Esophagus muscularis mucosa (tissue), 4 donors: ENCODE measurements around the gene OTULIN. TPM values are rescaled to one million over a fixed set of nuclear protein-coding genes. Genes with fewer than 3 reads are reported as not detected.

Source experiments
- DNase-seq: peaks from one replicate; pipeline ENCODE4 v3.0.0-alpha.2; 2017; ENCODE audit errors: extremely low spot score
- H3K27ac ChIP-seq, 4 donors: fragments of 200-600 bp; sonication (generic); replicated peaks in 1 of 4; 1 replicate in 3 of 4; 2 replicates in 1 of 4; pipeline ENCODE4 v1.5.1; 2016 to 2019; ENCODE audit warnings: mild to moderate bottlenecking in 1 of 4
- H3K27me3 ChIP-seq, 4 donors: fragments of 200-600 bp; sonication (generic); one replicate each; pipeline versions ENCODE4 v1.5.1 to v1.6.0; 2016 to 2019
- H3K36me3 ChIP-seq, 4 donors: fragments of 200-600 bp; sonication (generic); one replicate each; pipeline ENCODE4 v1.5.1; 2016 to 2019
- H3K4me1 ChIP-seq, 4 donors: fragments of 200-600 bp; sonication (generic); one replicate each; pipeline ENCODE4 v1.5.1; 2016 to 2019
- H3K4me3 ChIP-seq, 4 donors: fragments of 200-600 bp; sonication (generic); 1 replicate in 2 of 4; 2 replicates in 2 of 4; pipeline ENCODE4 v1.5.1; 2016 to 2019; ENCODE audit warnings: mild to moderate bottlenecking in 4 of 4, moderate library complexity in 1 of 4
- H3K9me3 ChIP-seq, 4 donors: fragments of 200-600 bp; sonication (generic); 1 replicate in 3 of 4; 2 replicates in 1 of 4; pipeline ENCODE4 v1.5.1; 2016 to 2019
- EP300 ChIP-seq: sonication (generic); formaldehyde crosslinking; IDR thresholded peaks from one replicate; pipeline ENCODE4 v1.6.1; 2017; ENCODE audit warnings: antibody characterized with exemption
- POLR2A ChIP-seq: fragments of 450-650 bp; IDR thresholded peaks from one replicate; pipeline ENCODE4 v1.6.1; 2017; ENCODE audit warnings: antibody characterized with exemption, moderate library complexity, mild to moderate bottlenecking, low read depth
- POLR2AphosphoS5 ChIP-seq, 2 donors: sonication (generic); formaldehyde crosslinking; IDR thresholded peaks; one replicate each; pipeline ENCODE4 v1.6.1; 2017; ENCODE audit warnings: antibody characterized with exemption in 2 of 2
- WGBS: methylation state at CpG from one replicate; pipeline ENCODE4 v1.1.5; 2018; 5-methylcytosine and 5-hydroxymethylcytosine counted together
- intact Hi-C: fragments of 100-400 bp; cut with DNase I; formaldehyde crosslinking; loops from one replicate; pipeline ENCODE4 v1.15.1; 2023
- total RNA-seq, 4 donors: library from RNA; depleted of rRNA; stranded (reverse); fragments of >200 nt; gene quantifications; one replicate each; pipeline versions ENCODE4 v1.1.0 to v1.2.1, GENCODE V29; 2016
- TF ChIP-seq, protein P1 (sequence below), 3 experiments: fragments of 200-600 bp in 2 of 3; fragments of 450-650 bp in 1 of 3; sonication (generic) in 2 of 3; IDR thresholded peaks; one replicate each; pipeline ENCODE4 v1.5.1; 2017 to 2019; ENCODE audit warnings: antibody characterized with exemption in 3 of 3, mild to moderate bottlenecking in 2 of 3, moderate library complexity in 1 of 3

OTULIN gene
- total RNA-seq, 4 donors from 2014 or later = 16.9 to 41.1 (median 24.2) TPM

DNA sequence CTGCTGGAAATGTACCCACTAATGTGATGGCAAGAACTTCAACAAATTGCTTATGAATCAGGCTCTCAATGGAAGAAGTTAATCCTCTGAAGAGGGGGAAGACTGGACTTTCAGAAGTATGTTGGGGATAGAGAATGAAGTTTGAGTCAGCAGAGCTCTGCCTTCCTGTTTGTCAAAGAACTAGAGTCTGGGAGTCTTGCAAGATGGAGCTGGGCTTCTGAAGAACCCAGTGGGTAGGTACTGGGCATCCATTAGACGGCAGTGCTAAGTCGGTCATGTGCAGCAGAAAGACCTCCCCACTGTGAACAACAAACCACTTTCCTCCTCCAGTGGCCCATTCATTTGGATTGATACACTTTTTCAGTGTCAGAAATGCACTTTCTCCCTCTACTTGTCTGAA, 34.6 kb downstream of the OTULIN start:
- H3K4me3 ChIP-seq = no peak overlapping the region
- DNase-seq = no peak
- peaks cover 8 to 14% (median 13%) of the 10 kb centered on the region in 4 donors for H3K4me1 ChIP-seq
- no peak overlapping the region for H3K27ac ChIP-seq
- intact Hi-C loops = no loop called here
- 100% methylated on average over 2 of the region's 2 CpGs for WGBS
- H3K9me3 ChIP-seq = no peaks in the 10 kb centered on the region
- TF ChIP-seq EP300 (no peak), POLR2A (no peak), POLR2AphosphoS5 (IDR thresholded peaks at IDR 0.05) (no peak)
- TF ChIP-seq, protein P1, sequence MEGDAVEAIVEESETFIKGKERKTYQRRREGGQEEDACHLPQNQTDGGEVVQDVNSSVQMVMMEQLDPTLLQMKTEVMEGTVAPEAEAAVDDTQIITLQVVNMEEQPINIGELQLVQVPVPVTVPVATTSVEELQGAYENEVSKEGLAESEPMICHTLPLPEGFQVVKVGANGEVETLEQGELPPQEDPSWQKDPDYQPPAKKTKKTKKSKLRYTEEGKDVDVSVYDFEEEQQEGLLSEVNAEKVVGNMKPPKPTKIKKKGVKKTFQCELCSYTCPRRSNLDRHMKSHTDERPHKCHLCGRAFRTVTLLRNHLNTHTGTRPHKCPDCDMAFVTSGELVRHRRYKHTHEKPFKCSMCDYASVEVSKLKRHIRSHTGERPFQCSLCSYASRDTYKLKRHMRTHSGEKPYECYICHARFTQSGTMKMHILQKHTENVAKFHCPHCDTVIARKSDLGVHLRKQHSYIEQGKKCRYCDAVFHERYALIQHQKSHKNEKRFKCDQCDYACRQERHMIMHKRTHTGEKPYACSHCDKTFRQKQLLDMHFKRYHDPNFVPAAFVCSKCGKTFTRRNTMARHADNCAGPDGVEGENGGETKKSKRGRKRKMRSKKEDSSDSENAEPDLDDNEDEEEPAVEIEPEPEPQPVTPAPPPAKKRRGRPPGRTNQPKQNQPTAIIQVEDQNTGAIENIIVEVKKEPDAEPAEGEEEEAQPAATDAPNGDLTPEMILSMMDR (IDR thresholded peaks at IDR 0.05) = no peak
- peaks cover 1 to 64% (median 34%) of the 10 kb centered on the region in 4 donors for H3K36me3 ChIP-seq
- no peaks in the 10 kb centered on the region for H3K27me3 ChIP-seq

DNA sequence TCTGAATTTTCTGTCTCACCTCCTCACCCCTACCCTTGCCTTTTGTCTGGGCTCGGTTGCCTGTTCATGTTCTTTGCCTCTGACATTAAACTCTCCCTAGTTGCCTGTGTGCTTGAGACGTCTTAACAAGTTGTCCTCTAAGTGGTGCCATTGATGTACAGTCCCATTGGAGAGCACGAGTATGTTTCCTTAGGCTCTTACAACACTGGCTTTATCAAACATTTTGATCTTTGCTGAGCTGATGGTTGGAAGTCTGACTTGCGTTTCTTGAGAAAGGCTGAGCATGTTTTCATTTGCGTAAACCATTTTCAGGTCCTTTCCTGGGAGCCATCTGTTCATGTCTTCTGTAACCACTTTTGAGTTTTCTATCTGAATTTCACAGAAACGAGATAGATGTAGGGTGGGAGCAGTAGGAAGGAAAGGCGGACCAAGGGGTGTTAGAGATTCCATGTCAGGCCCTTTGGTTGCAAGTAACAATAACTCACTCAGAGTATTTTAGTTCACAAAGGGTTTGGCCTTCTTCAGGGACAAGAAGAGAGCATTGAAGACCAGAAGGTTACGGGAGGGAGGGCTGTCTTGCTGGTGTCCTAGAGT, 35.4 kb downstream of the OTULIN start:
- peaks cover 8 to 14% (median 13%) of the 10 kb centered on the region in 4 donors for H3K4me1 ChIP-seq
- H3K27ac ChIP-seq = no peak overlapping the region
- no peaks in the 10 kb centered on the region for H3K27me3 ChIP-seq
- intact Hi-C loops = no loop called here
- H3K36me3 ChIP-seq = peaks cover 0 to 59% (median 36%) of the 10 kb centered on the region in 4 donors
- 95% methylated on average over 8 of the region's 8 CpGs for WGBS
- TF ChIP-seq POLR2AphosphoS5 (IDR thresholded peaks at IDR 0.05) (no peak), EP300 (no peak), POLR2A (no peak)
- TF ChIP-seq, protein P1 (IDR thresholded peaks at IDR 0.05) = no peak
- DNase-seq = no peak
- no peaks in the 10 kb centered on the region for H3K9me3 ChIP-seq
- no peak overlapping the region for H3K4me3 ChIP-seq

DNA sequence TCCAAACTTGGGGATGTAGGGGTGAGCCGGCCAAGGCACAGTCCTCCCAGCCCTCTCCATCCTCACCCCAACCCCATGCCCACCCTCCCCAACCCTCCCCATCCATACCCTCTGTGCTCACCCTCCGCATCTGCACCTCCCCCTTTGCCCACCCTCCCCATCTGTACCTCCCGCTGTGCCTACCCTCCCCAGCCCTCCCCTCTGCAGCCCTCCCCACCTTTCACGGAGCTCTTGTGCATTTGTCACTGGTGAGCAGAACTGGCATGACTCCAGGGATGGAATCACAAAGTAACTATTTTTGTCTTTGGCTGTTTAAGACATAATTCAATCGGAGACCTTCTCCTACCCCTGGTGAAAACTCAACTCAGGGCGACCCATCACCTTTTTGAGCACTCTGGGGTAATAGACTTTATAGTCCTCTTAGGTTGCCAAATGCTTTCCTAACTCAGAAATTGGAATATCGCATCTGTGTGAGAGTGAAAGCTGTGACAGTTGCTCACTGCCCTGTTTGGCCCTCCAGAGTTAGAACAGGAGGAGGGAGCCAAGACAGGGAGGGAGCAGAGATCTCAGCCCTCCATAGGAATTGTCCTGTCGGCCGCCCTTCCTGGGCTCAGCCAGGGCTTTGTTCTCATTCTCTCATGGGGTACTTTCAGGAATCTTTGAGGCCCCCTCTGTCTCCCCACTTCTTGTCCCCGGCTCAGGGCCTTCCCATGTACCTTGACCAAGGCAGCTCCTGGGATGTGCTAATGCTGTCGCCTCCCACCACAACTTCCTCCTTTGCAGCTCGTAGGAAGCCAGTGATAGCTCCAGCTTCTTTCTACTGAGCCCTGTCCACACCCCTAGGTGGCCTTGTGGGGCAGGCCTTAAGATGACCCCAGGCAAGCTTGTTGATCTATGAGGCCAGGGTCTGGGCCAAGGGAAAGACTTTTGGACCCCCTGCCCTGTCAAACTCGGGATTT, 36.2 kb downstream of the OTULIN start:
- TF ChIP-seq, protein P1 (IDR thresholded peaks at IDR 0.05) = no peak
- no peak for TF ChIP-seq EP300
- TF ChIP-seq POLR2A = no peak
- no peak for TF ChIP-seq POLR2AphosphoS5 (IDR thresholded peaks at IDR 0.05)
- no peak overlapping the region for H3K4me3 ChIP-seq
- peaks cover 0 to 58% (median 39%) of the 10 kb centered on the region in 4 donors for H3K36me3 ChIP-seq
- DNase-seq = no peak
- 42% methylated on average over 9 of the region's 13 CpGs for WGBS
- H3K4me1 ChIP-seq = peaks cover 8 to 14% (median 13%) of the 10 kb centered on the region in 4 donors
- intact Hi-C loops = no loop called here
- no peaks in the 10 kb centered on the region for H3K9me3 ChIP-seq
- H3K27me3 ChIP-seq = no peaks in the 10 kb centered on the region
- no peak overlapping the region for H3K27ac ChIP-seq

DNA sequence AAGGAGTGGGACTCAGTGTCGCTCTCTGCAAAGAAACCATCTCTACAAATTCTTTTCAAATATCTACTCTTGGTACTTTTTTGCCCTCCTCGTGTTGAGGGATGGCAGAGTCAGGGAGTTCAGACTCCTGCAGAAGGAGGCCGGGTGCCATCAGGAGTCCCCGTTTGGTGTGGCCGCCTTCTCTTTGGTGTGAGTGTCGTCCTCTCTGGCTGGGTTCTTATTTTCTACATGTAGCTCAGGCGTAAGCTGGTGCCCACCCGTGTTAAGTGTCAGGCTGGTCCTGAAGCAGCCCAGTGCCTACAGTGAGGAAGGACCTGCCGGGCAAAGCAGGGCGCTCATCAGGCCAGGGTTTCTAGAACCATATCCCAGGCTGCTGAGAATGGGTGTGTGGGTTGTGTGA, 37.0 kb downstream of the OTULIN start:
- WGBS = over 99% methylated on average over 10 of the region's 10 CpGs
- no peak overlapping the region for H3K27ac ChIP-seq
- intact Hi-C loops = no loop called here
- H3K9me3 ChIP-seq = no peaks in the 10 kb centered on the region
- H3K36me3 ChIP-seq = peaks cover 0 to 63% (median 37%) of the 10 kb centered on the region in 4 donors
- no peaks in the 10 kb centered on the region for H3K27me3 ChIP-seq
- H3K4me3 ChIP-seq = no peak overlapping the region
- TF ChIP-seq, protein P1 (IDR thresholded peaks at IDR 0.05) = no peak
- TF ChIP-seq POLR2AphosphoS5 (IDR thresholded peaks at IDR 0.05) (no peak), EP300 (no peak), POLR2A (no peak)
- no peak for DNase-seq
- H3K4me1 ChIP-seq = peaks cover 10 to 16% (median 14%) of the 10 kb centered on the region in 4 donors
